Choroid plexus epithelial cell (primary cell): ENCODE results near the gene PPA2.
"Not testable (repeated sequence)": the region's sequence is repeated elsewhere in the genome, so short reads cannot be mapped to it uniquely, and the experiment has no call there.

ENCODE experiments used
- DNase-seq: peaks from one replicate; pipeline ENCODE4 v3.0.0-alpha.2; 2010; ENCODE audit warnings: low read depth
- H3K4me3 ChIP-seq: 2 replicates; pipeline ENCODE4 v1.5.1; 2011; ENCODE audit warnings: low read depth, mild to moderate bottlenecking, control low read depth, low read length, moderate library complexity
- CTCF ChIP-seq: conservative IDR thresholded peaks from 2 replicates; pipeline ENCODE4 v1.5.1; 2011; ENCODE audit warnings: low read depth, mild to moderate bottlenecking, control low read depth, inconsistent platforms, low read length, moderate library complexity

PPA2 gene

DNA sequence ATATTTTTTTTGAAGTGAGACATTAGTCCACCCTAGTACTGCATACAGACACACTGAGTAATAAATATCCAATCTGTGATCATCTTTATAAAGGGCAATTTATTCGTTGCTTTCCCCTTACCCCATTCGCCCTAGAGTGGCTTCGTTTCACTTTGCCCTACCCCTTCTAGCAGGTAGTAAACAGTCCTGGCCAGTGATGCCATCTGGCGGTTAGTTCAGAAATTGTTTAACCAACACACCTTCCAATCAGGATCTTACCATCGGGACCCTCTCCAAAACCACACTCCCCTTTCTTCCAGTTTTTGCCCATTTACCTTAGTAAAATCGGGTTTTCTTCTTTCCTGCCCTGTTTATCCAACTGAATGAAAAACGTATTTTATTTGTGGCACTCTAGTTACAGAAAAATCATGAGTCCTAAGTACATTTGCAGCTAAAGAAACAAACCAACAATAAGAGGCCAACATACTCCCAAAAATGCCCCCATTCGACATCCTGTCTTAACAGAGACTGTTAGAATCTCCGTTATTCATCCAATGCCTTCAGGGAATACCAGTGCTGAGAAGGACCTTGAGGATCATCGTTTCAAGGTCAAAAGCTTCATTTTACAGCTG lies 2.2 kb downstream of the PPA2 start:
- DNase-seq: peak; percentile 85
- peak; percentile 84 for TF ChIP-seq CTCF
- peak overlapping the region; percentile 15 for H3K4me3 ChIP-seq

GRCh38 chr4:105470766-105471165 lies 3.1 kb downstream of the PPA2 start:
- TF ChIP-seq CTCF: no peak
- no peak for DNase-seq
- no peak overlapping the region for H3K4me3 ChIP-seq

GRCh38 chr4:105469736-105470135 lies 4.1 kb downstream of the PPA2 start:
- no peak overlapping the region for H3K4me3 ChIP-seq
- TF ChIP-seq CTCF: no peak
- DNase-seq: no peak

- no peak overlapping the region for H3K4me3 ChIP-seq
- no peak for TF ChIP-seq CTCF
- no peak for DNase-seq
These were observed 7.3 kb downstream of the PPA2 start for GRCh38 chr4:105466580-105466979.

- H3K4me3 ChIP-seq, DNase-seq: not testable (repeated sequence)
These were observed 9.3 kb downstream of the PPA2 start for GRCh38 chr4:105464563-105464962.

DNA sequence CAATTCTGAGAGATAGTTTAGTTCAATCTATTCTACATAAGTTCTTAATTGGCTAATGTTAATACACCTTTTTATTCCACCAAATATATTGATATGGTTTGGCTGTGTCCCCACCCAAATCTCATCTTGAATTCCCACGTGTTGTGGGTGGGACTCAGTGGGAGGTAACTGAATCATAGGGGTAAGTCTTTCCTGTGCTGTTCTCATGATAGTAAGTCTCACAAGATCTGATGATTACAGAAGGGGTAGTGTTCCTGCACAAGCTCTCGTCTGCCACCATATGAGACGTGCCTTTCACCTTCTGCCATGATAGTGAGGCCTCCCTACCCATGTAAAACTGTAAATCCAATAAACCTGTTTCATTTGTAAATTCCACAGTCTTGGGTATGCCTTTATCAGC lies 11.3 kb downstream of the PPA2 start:
- no peak overlapping the region for H3K4me3 ChIP-seq
- no peak for DNase-seq
- no peak for TF ChIP-seq CTCF

GRCh38 chr4:105461621-105462382 lies 12.1 kb downstream of the PPA2 start:
- no peak overlapping the region for H3K4me3 ChIP-seq
- no peak for DNase-seq
- no peak for TF ChIP-seq CTCF
